Natural killer cell (primary cell): ENCODE data around the gene TTC6. TPM values are rescaled to one million over a fixed set of nuclear protein-coding genes. Genes with fewer than 3 reads are reported as not detected.

Experiments
- ATAC-seq, 3 donors: fragments of 150-1000 bp in 2 of 3; fragments of 200-7000 bp in 1 of 3; cut with Tn5 transposase; 1 replicate in 1 of 3; 2 replicates in 2 of 3; pipeline ENCODE4 v1.10.0; 2021; ENCODE audit warnings: mild to moderate bottlenecking in 2 of 3, moderate library complexity in 2 of 3
- DNase-seq, 2 donors: peaks; one replicate each; pipeline versions ENCODE4 v3.0.0 to v3.0.0-alpha.2; 2013 to 2021; ENCODE audit warnings: mixed read lengths in 1 of 2
- H3K27ac ChIP-seq: one replicate; pipeline ENCODE4 v1.5.1; 2013; ENCODE audit warnings: mild to moderate bottlenecking, low read length
- H3K27me3 ChIP-seq: one replicate; pipeline ENCODE4 v1.6.1; 2013; ENCODE audit warnings: low read length; ENCODE audit not compliant: control insufficient read depth, insufficient read depth
- H3K36me3 ChIP-seq: one replicate; pipeline ENCODE4 v1.6.1; 2013; ENCODE audit warnings: low read length; ENCODE audit not compliant: control insufficient read depth, insufficient read depth
- H3K4me1 ChIP-seq: one replicate; pipeline ENCODE4 v1.6.1; 2013; ENCODE audit warnings: low read length; ENCODE audit not compliant: control insufficient read depth, insufficient read depth
- H3K4me3 ChIP-seq: one replicate; pipeline ENCODE4 v1.5.1; 2013; ENCODE audit warnings: low read length
- H3K9me3 ChIP-seq: one replicate; pipeline ENCODE4 v1.6.1; 2013; ENCODE audit warnings: low read length; ENCODE audit not compliant: control insufficient read depth, insufficient read depth
- H3K27ac Mint-ChIP-seq, 2 donors: one replicate each; pipeline ENCODE4 v1.8.0; 2022; ENCODE audit warnings: mild to moderate bottlenecking in 2 of 2, mixed read lengths in 2 of 2, moderate library complexity in 1 of 2
- H3K27me3 Mint-ChIP-seq, 2 donors: one replicate each; pipeline ENCODE4 v1.8.0; 2022; ENCODE audit warnings: low read depth in 2 of 2, mixed read lengths in 2 of 2
- H3K36me3 Mint-ChIP-seq: one replicate; pipeline ENCODE4 v1.8.0; 2022; ENCODE audit warnings: mixed read lengths
- H3K4me1 Mint-ChIP-seq, 2 donors: one replicate each; pipeline ENCODE4 v1.8.0; 2022; ENCODE audit warnings: mixed read lengths in 2 of 2
- H3K4me3 Mint-ChIP-seq: one replicate; pipeline ENCODE4 v1.8.0; 2022; ENCODE audit warnings: mild to moderate bottlenecking, moderate library complexity, mixed read lengths
- H3K9me3 Mint-ChIP-seq, 2 donors: one replicate each; pipeline ENCODE4 v1.8.0; 2022; ENCODE audit warnings: mixed read lengths in 2 of 2
- CTCF ChIP-seq: fragments of 200-600 bp; IDR thresholded peaks from one replicate; pipeline ENCODE4 v1.8.0; 2022; ENCODE audit warnings: antibody characterized with exemption
- WGBS: methylation state at CpG from one replicate; pipeline ENCODE4 v1.1.7; 2013; ENCODE audit warnings: missing lambda C conversion rate; ENCODE audit not compliant: insufficient coverage; 5-methylcytosine and 5-hydroxymethylcytosine counted together
- intact Hi-C: fragments of 100-400 bp; cut with micrococcal nuclease; formaldehyde crosslinking; loops from one replicate; pipeline ENCODE4 v1.14.2; 2022
- total RNA-seq, 4 donors: library from RNA; stranded (reverse); fragments of 120-200 nt in 1 of 4; gene quantifications; one replicate each; pipeline versions ENCODE4 v1.2.3 to v1.2.4, GENCODE V29; 2013 to 2022

Gene TTC6
- total RNA-seq, 3 donors from 2014 or later (not counting 1 experiment from before 2014, with no cell fraction given): not detected

- 21% methylated on average over 3 of the region's 4 CpGs for WGBS
- H3K27ac ChIP-seq: no peak overlapping the region
- H3K4me3 Mint-ChIP-seq: no peak overlapping the region
- TF ChIP-seq CTCF: no peak
- no peaks in the 10 kb centered on the region for H3K4me1 Mint-ChIP-seq
- H3K27ac Mint-ChIP-seq: no peak overlapping the region
- H3K4me1 ChIP-seq: no peaks in the 10 kb centered on the region
- no peak for DNase-seq
- intact Hi-C loops: no loop called here
- peaks cover 46 to 51% of the 10 kb centered on the region in 2 donors for H3K27me3 Mint-ChIP-seq
- H3K36me3 Mint-ChIP-seq: peaks cover 30% of the 10 kb centered on the region
- peaks cover 3% of the 10 kb centered on the region in 2 donors for H3K9me3 Mint-ChIP-seq
- H3K36me3 ChIP-seq: no peaks in the 10 kb centered on the region
- ATAC-seq: no peak
- H3K9me3 ChIP-seq: peaks cover 3% of the 10 kb centered on the region
- H3K4me3 ChIP-seq: no peak overlapping the region
- peaks cover 37% of the 10 kb centered on the region for H3K27me3 ChIP-seq
These were observed 8.2 kb upstream of the TTC6 start for GRCh38 chr14:37587131-37587803.

- no peak overlapping the region for H3K27ac Mint-ChIP-seq
- no peaks in the 10 kb centered on the region for H3K36me3 ChIP-seq
- WGBS: 8% methylated on average over 59 of the region's 63 CpGs
- intact Hi-C loops: no loop called here
- H3K4me1 Mint-ChIP-seq: no peaks in the 10 kb centered on the region
- H3K27me3 Mint-ChIP-seq: peaks cover 53 to 59% of the 10 kb centered on the region in 2 donors
- H3K4me3 ChIP-seq: no peak overlapping the region
- TF ChIP-seq CTCF: no peak
- peaks cover 3% of the 10 kb centered on the region in 2 donors for H3K9me3 Mint-ChIP-seq
- ATAC-seq (no peak), DNase-seq (no peak)
- H3K9me3 ChIP-seq: peaks cover 9% of the 10 kb centered on the region
- H3K4me1 ChIP-seq: no peaks in the 10 kb centered on the region
- peaks cover 39% of the 10 kb centered on the region for H3K27me3 ChIP-seq
- no peak overlapping the region for H3K27ac ChIP-seq
- H3K36me3 Mint-ChIP-seq: peaks cover 30% of the 10 kb centered on the region
- no peak overlapping the region for H3K4me3 Mint-ChIP-seq
These were observed 7.4 kb upstream of the TTC6 start for GRCh38 chr14:37587881-37588666.

- ATAC-seq: no peak
- intact Hi-C loops: no loop called here
- Histone ChIP-seq H3K27me3 (peaks cover 44% of the 10 kb centered on the region), H3K9me3 (peaks cover 9% of the 10 kb centered on the region), H3K36me3 (no peaks in the 10 kb centered on the region), H3K27ac (no peak overlapping the region), H3K4me3 (no peak overlapping the region), H3K4me1 (no peaks in the 10 kb centered on the region)
- H3K9me3 Mint-ChIP-seq: peaks cover 3% of the 10 kb centered on the region in 2 donors
- H3K36me3 Mint-ChIP-seq: peaks cover 34% of the 10 kb centered on the region
- no peak overlapping the region for H3K27ac Mint-ChIP-seq
- peaks cover 51 to 64% of the 10 kb centered on the region in 2 donors for H3K27me3 Mint-ChIP-seq
- H3K4me1 Mint-ChIP-seq: no peaks in the 10 kb centered on the region
- H3K4me3 Mint-ChIP-seq: no peak overlapping the region
- no peak for TF ChIP-seq CTCF
- 16% methylated on average over 5 of the region's 6 CpGs for WGBS
- DNase-seq: no peak
These were observed 6.8 kb upstream of the TTC6 start for GRCh38 chr14:37588667-37588955.
